Karpas-422 (cell line): ENCODE measurements around the gene TMEM269. TPM values are rescaled to one million over a fixed set of nuclear protein-coding genes. Genes with fewer than 3 reads are reported as not detected.

Experiments used
- DNase-seq: peaks from one replicate; pipeline ENCODE4 v3.0.0-alpha.2; 2015
- H2AFZ ChIP-seq: fragments of 200-600 bp; sonication (generic); 2 replicates; pipeline ENCODE4 v1.6.1; 2014; ENCODE audit warnings: antibody characterized with exemption, low read length, mixed read lengths
- H3K27ac ChIP-seq: fragments of 200-600 bp; sonication (generic); 2 replicates; pipeline ENCODE4 v1.5.1; 2014; ENCODE audit warnings: mild to moderate bottlenecking, low read length, moderate library complexity
- H3K27me3 ChIP-seq: fragments of 200-600 bp; sonication (generic); 2 replicates; pipeline ENCODE4 v1.6.1; 2014; ENCODE audit warnings: low read length, mixed read lengths
- H3K36me3 ChIP-seq: fragments of 200-600 bp; sonication (generic); 2 replicates; pipeline ENCODE4 v1.6.1; 2014; ENCODE audit warnings: low read length, mixed read lengths; ENCODE audit not compliant: insufficient read depth
- H3K4me1 ChIP-seq: fragments of 200-600 bp; sonication (generic); 2 replicates; pipeline ENCODE4 v1.6.1; 2014; ENCODE audit warnings: mild to moderate bottlenecking, low read length, mixed read lengths
- H3K4me2 ChIP-seq: fragments of 200-600 bp; sonication (generic); 2 replicates; pipeline ENCODE4 v1.6.1; 2014; ENCODE audit warnings: low read length, low read depth, mild to moderate bottlenecking; ENCODE audit not compliant: poor library complexity, severe bottlenecking
- H3K4me3 ChIP-seq: fragments of 200-600 bp; sonication (generic); 2 replicates; pipeline ENCODE4 v1.5.1; 2014; ENCODE audit warnings: mild to moderate bottlenecking, antibody characterized with exemption, low read length, mixed read lengths
- H3K79me2 ChIP-seq: fragments of 200-600 bp; sonication (generic); 2 replicates; pipeline ENCODE4 v1.6.1; 2014; ENCODE audit warnings: mild to moderate bottlenecking, low read length, mixed read lengths
- H3K9ac ChIP-seq: fragments of 200-600 bp; sonication (generic); 2 replicates; pipeline ENCODE4 v1.6.0; 2014; ENCODE audit warnings: low read length
- H3K9me2 ChIP-seq: fragments of 200-600 bp; sonication (generic), shearing (Covaris generic); replicated peaks from 2 replicates; pipeline ENCODE4 v1.6.0; 2014; ENCODE audit warnings: mild to moderate bottlenecking, low read length, moderate library complexity; ENCODE audit not compliant: insufficient read depth
- H3K9me3 ChIP-seq: fragments of 300-700, 200-600 bp; sonication (generic); 2 replicates; pipeline ENCODE4 v1.6.1; 2014; ENCODE audit warnings: low read length, mixed read lengths
- H4K20me1 ChIP-seq: fragments of 200-600 bp; sonication (generic); 2 replicates; pipeline ENCODE4 v1.6.1; 2014; ENCODE audit warnings: mild to moderate bottlenecking, antibody characterized with exemption, low read length, low read depth; ENCODE audit not compliant: insufficient read depth
- total RNA-seq: library from RNA; depleted of rRNA; stranded (reverse); fragments of >200 nt; shearing (Covaris generic); gene quantifications from 2 replicates; pipeline ENCODE4 v1.2.3, GENCODE V29; 2014; ENCODE audit warnings: low replicate concordance

TMEM269 gene
- total RNA-seq, 1 experiment from 2014 or later: not detected

GRCh38 chr1:42752284-42752683 lies 32.5 kb upstream of the TMEM269 start:
- Histone ChIP-seq H3K4me2 (no peak overlapping the region), H3K4me3 (no peak overlapping the region), H3K9me2 (no peaks in the 10 kb centered on the region), H3K9me3 (no peaks in the 10 kb centered on the region), H3K27me3 (no peaks in the 10 kb centered on the region), H4K20me1 (no peaks in the 10 kb centered on the region), H3K4me1 (peaks cover 5% of the 10 kb centered on the region; the same call in 1 of the 2 replicates), H3K27ac (no peak overlapping the region), H3K36me3 (peaks cover 17% of the 10 kb centered on the region; the same call in 1 of the 2 replicates), H3K79me2 (no peaks in the 10 kb centered on the region), H3K9ac (no peak overlapping the region), H2AFZ (no peak overlapping the region)
- no peak for DNase-seq

- Histone ChIP-seq H3K4me3 (no peak overlapping the region), H3K4me2 (no peak overlapping the region), H3K4me1 (peaks cover 5% of the 10 kb centered on the region; the same call in 1 of the 2 replicates), H2AFZ (no peak overlapping the region), H3K27ac (no peak overlapping the region), H3K9me2 (no peaks in the 10 kb centered on the region), H3K9me3 (no peaks in the 10 kb centered on the region), H4K20me1 (no peaks in the 10 kb centered on the region), H3K9ac (no peak overlapping the region), H3K79me2 (no peaks in the 10 kb centered on the region), H3K36me3 (peaks cover 19% of the 10 kb centered on the region; the same call in 1 of the 2 replicates), H3K27me3 (no peaks in the 10 kb centered on the region)
- no peak for DNase-seq
These were observed 31.7 kb upstream of the TMEM269 start for GRCh38 chr1:42753070-42753469.

GRCh38 chr1:42756956-42757891 lies 27.6 kb upstream of the TMEM269 start:
- H3K79me2 ChIP-seq: 0 out of 2 replicates have a peak, but pooled peaks cover under 1% of the 10 kb centered on the region
- no peak overlapping the region for H2AFZ ChIP-seq
- H3K4me3 ChIP-seq: no peak overlapping the region
- H3K36me3 ChIP-seq: peaks cover 18% of the 10 kb centered on the region; the same call in 1 of the 2 replicates
- H3K27me3 ChIP-seq: no peaks in the 10 kb centered on the region
- no peaks in the 10 kb centered on the region for H4K20me1 ChIP-seq
- H3K9me3 ChIP-seq: no peaks in the 10 kb centered on the region
- H3K9ac ChIP-seq: no peak overlapping the region
- H3K4me1 ChIP-seq: peaks cover 18% of the 10 kb centered on the region
- H3K27ac ChIP-seq: no peak overlapping the region
- peak; percentile 79 for DNase-seq
- no peaks in the 10 kb centered on the region for H3K9me2 ChIP-seq
- no peak overlapping the region for H3K4me2 ChIP-seq

- no peak for DNase-seq
- H3K4me1 ChIP-seq: peaks cover 18% of the 10 kb centered on the region
- H3K4me2 ChIP-seq: no peak overlapping the region
- H3K9me3 ChIP-seq: no peaks in the 10 kb centered on the region
- no peak overlapping the region for H3K4me3 ChIP-seq
- no peaks in the 10 kb centered on the region for H3K9me2 ChIP-seq
- no peaks in the 10 kb centered on the region for H3K27me3 ChIP-seq
- H3K36me3 ChIP-seq: peaks cover 16% of the 10 kb centered on the region; the same call in 1 of the 2 replicates
- H3K9ac ChIP-seq: no peak overlapping the region
- H2AFZ ChIP-seq: no peak overlapping the region
- no peak overlapping the region for H3K27ac ChIP-seq
- H3K79me2 ChIP-seq: 0 out of 2 replicates have a peak, but pooled peaks cover 3% of the 10 kb centered on the region
- no peaks in the 10 kb centered on the region for H4K20me1 ChIP-seq
These were observed 26.9 kb upstream of the TMEM269 start for GRCh38 chr1:42757892-42758275.

- Histone ChIP-seq H3K4me2 (no peak overlapping the region), H3K9ac (no peak overlapping the region), H4K20me1 (no peaks in the 10 kb centered on the region), H3K4me1 (peaks cover 12% of the 10 kb centered on the region), H3K9me2 (no peaks in the 10 kb centered on the region), H3K36me3 (peaks cover 12% of the 10 kb centered on the region; the same call in 1 of the 2 replicates), H3K9me3 (no peaks in the 10 kb centered on the region), H3K79me2 (peaks cover 5% of the 10 kb centered on the region), H3K4me3 (no peak overlapping the region), H2AFZ (no peak overlapping the region), H3K27me3 (no peaks in the 10 kb centered on the region), H3K27ac (peak overlapping the region; percentile 50)
- DNase-seq: peak; percentile 62
These were observed 26.1 kb upstream of the TMEM269 start for GRCh38 chr1:42758641-42759040.

- Histone ChIP-seq H3K36me3 (peaks cover 12% of the 10 kb centered on the region; the same call in 1 of the 2 replicates), H4K20me1 (no peaks in the 10 kb centered on the region)
- no peak for DNase-seq
These were observed 25.7 kb upstream of the TMEM269 start for GRCh38 chr1:42759114-42759513.

GRCh38 chr1:42761567-42761966 lies 23.2 kb upstream of the TMEM269 start:
- no peaks in the 10 kb centered on the region for H4K20me1 ChIP-seq
- no peaks in the 10 kb centered on the region for H3K9me2 ChIP-seq
- no peak for DNase-seq
- H2AFZ ChIP-seq: no peak overlapping the region
- H3K4me1 ChIP-seq: peaks cover 28% of the 10 kb centered on the region
- no peaks in the 10 kb centered on the region for H3K27me3 ChIP-seq
- H3K4me3 ChIP-seq: no peak overlapping the region
- H3K4me2 ChIP-seq: no peak overlapping the region
- no peaks in the 10 kb centered on the region for H3K9me3 ChIP-seq
- peaks cover 30% of the 10 kb centered on the region for H3K79me2 ChIP-seq
- peaks cover 6% of the 10 kb centered on the region; the same call in 1 of the 2 replicates for H3K36me3 ChIP-seq
- no peak overlapping the region for H3K27ac ChIP-seq
- no peak overlapping the region for H3K9ac ChIP-seq

More at GRCh38 chr1:42759114-42759513, 25.7 kb upstream of the TMEM269 start:
- peak overlapping the region; percentile 50 for H3K27ac ChIP-seq
- H3K27me3 ChIP-seq: no peaks in the 10 kb centered on the region
- H3K9me2 ChIP-seq: no peaks in the 10 kb centered on the region
- H3K79me2 ChIP-seq: peaks cover 7% of the 10 kb centered on the region
- H3K4me3 ChIP-seq: no peak overlapping the region
- H3K4me2 ChIP-seq: no peak overlapping the region
- no peaks in the 10 kb centered on the region for H3K9me3 ChIP-seq
- no peak overlapping the region for H2AFZ ChIP-seq
- H3K4me1 ChIP-seq: peaks cover 12% of the 10 kb centered on the region
- no peak overlapping the region for H3K9ac ChIP-seq

- no peaks in the 10 kb centered on the region for H3K9me2 ChIP-seq
- no peak overlapping the region for H3K4me2 ChIP-seq
- H3K36me3 ChIP-seq: peaks cover 6% of the 10 kb centered on the region; the same call in 1 of the 2 replicates
- H3K27ac ChIP-seq: no peak overlapping the region
- no peak overlapping the region for H3K9ac ChIP-seq
- no peak overlapping the region for H2AFZ ChIP-seq
- H3K4me1 ChIP-seq: peaks cover 28% of the 10 kb centered on the region
- H3K79me2 ChIP-seq: peaks cover 32% of the 10 kb centered on the region
- no peaks in the 10 kb centered on the region for H4K20me1 ChIP-seq
- no peaks in the 10 kb centered on the region for H3K9me3 ChIP-seq
- no peak overlapping the region for H3K4me3 ChIP-seq
- H3K27me3 ChIP-seq: no peaks in the 10 kb centered on the region
- no peak for DNase-seq
These were observed 22.5 kb upstream of the TMEM269 start for GRCh38 chr1:42762269-42762668.
